SK-N-SH (cell line): ENCODE measurements around the gene WTAP. TPM values are rescaled to one million over a fixed set of nuclear protein-coding genes. Genes with fewer than 3 reads are reported as not detected.

ENCODE experiments used
- CTCF ChIA-PET: fragments of 300-600, 350-600 bp; formaldehyde crosslinking; extraction: SDS; loops from one replicate; lab custom pipeline; 2021; lab: Yijun Ruan, JAX
- POLR2A ChIA-PET: fragments of 350-600 bp; sonication (Branson Sonifier 250); formaldehyde crosslinking; extraction: SDS; loops from one replicate; lab custom pipeline; 2020; ENCODE audit warnings: antibody characterized with exemption, inconsistent platforms; lab: Yijun Ruan, JAX
- DNase-seq: peaks from one replicate; pipeline ENCODE4 v3.0.0; 2012
- H2AFZ ChIP-seq: fragments of 200-600 bp; sonication (generic); 2 replicates; pipeline ENCODE4 v1.8.1; 2016; ENCODE audit warnings: antibody characterized with exemption, mild to moderate bottlenecking, low read depth
- H3F3A ChIP-seq: fragments of 200-600 bp; sonication (generic); replicated peaks from 2 replicates; pipeline ENCODE3; 2016; ENCODE audit warnings: antibody characterized with exemption, mild to moderate bottlenecking; ENCODE audit not compliant: insufficient read depth
- H3K27ac ChIP-seq, 2 experiments: fragments of 200-500 bp in 1 of 2; fragments of 200-600 bp in 1 of 2; sonication (Bioruptor generic) in 1 of 2; sonication (generic), shearing (Covaris generic) in 1 of 2; 2 replicates each; pipeline versions ENCODE4 v1.5.1 to v1.6.1; 2014 to 2016; ENCODE audit warnings: low read depth in 2 of 2, inconsistent platforms in 1 of 2, low read length in 1 of 2, mild to moderate bottlenecking in 1 of 2, mixed read lengths in 1 of 2
- H3K27me3 ChIP-seq: fragments of 200-600 bp; sonication (generic), shearing (Covaris generic); 2 replicates; pipeline ENCODE4 v1.6.1; 2016; ENCODE audit warnings: mixed run types; ENCODE audit not compliant: insufficient read depth
- H3K36me3 ChIP-seq, 2 experiments: fragments of 200-500 bp in 1 of 2; fragments of 200-600 bp in 1 of 2; sonication (Bioruptor generic) in 1 of 2; sonication (generic) in 1 of 2; replicated peaks in 1 of 2; 2 replicates each; pipeline versions ENCODE3 to v1.5.1; 2014 to 2016; ENCODE audit warnings: low read length in 1 of 2, mild to moderate bottlenecking in 1 of 2; ENCODE audit not compliant: insufficient read depth in 2 of 2, control insufficient read depth in 1 of 2
- H3K4me1 ChIP-seq, 2 experiments: fragments of 200-500 bp in 1 of 2; fragments of 200-600 bp in 1 of 2; sonication (Bioruptor generic) in 1 of 2; sonication (generic), shearing (Covaris generic) in 1 of 2; 2 replicates each; pipeline versions ENCODE4 v1.5.1 to v1.6.1; 2014 to 2016; ENCODE audit warnings: low read depth in 1 of 2, low read length in 1 of 2, mixed run types in 1 of 2; ENCODE audit not compliant: insufficient read depth in 2 of 2, control insufficient read depth in 1 of 2
- H3K4me2 ChIP-seq: fragments of 200-600 bp; sonication (generic), shearing (Covaris generic); 2 replicates; pipeline ENCODE4 v1.6.1; 2017; ENCODE audit warnings: mixed run types
- H3K4me3 ChIP-seq, 2 experiments: fragments of 200-500 bp in 1 of 2; fragments of 200-600 bp in 1 of 2; sonication (Bioruptor generic) in 1 of 2; sonication (generic), shearing (Covaris generic) in 1 of 2; 2 replicates each; pipeline versions ENCODE4 v1.5.1 to v1.8.1; 2014 to 2016; ENCODE audit warnings: low read depth in 2 of 2, inconsistent platforms in 1 of 2, low read length in 1 of 2, mild to moderate bottlenecking in 1 of 2, mixed read lengths in 1 of 2, moderate library complexity in 1 of 2
- H3K79me2 ChIP-seq: fragments of 200-600 bp; sonication (generic); 2 replicates; pipeline ENCODE4 v1.8.1; 2017; ENCODE audit warnings: mild to moderate bottlenecking; ENCODE audit not compliant: insufficient read depth
- H3K9ac ChIP-seq: fragments of 200-600 bp; sonication (generic); 2 replicates; pipeline ENCODE4 v1.6.1; 2017; ENCODE audit warnings: mixed run types
- H3K9me2 ChIP-seq: fragments of 200-600 bp; sonication (generic); 2 replicates; pipeline ENCODE4 v1.6.1; 2017; ENCODE audit warnings: mixed run types
- H3K9me3 ChIP-seq: fragments of 200-600 bp; sonication (generic); 2 replicates; pipeline ENCODE4 v1.6.1; 2017; ENCODE audit warnings: mixed run types, mild to moderate bottlenecking, moderate library complexity
- H4K20me1 ChIP-seq: fragments of 200-600 bp; sonication (generic); 2 replicates; pipeline ENCODE4 v1.6.1; 2017; ENCODE audit warnings: mild to moderate bottlenecking, mixed run types; ENCODE audit not compliant: insufficient read depth
- CTCF ChIP-seq: fragments of 200-600 bp; sonication (generic); IDR thresholded peaks from 2 replicates; pipeline ENCODE4 v1.6.1; 2017; ENCODE audit warnings: antibody characterized with exemption, mild to moderate bottlenecking, moderate library complexity
- ELF1 ChIP-seq: IDR thresholded peaks from 2 replicates; pipeline ENCODE4 v1.4.0; 2012
- EZH2phosphoT487 ChIP-seq: fragments of 200-600 bp; sonication (generic); IDR thresholded peaks from 2 replicates; pipeline ENCODE4 v1.6.1; 2017; ENCODE audit warnings: low read depth, mixed run types, mild to moderate bottlenecking, antibody characterized with exemption, moderate library complexity, borderline replicate concordance
- FOXJ3 ChIP-seq: sonication (generic); formaldehyde crosslinking; IDR thresholded peaks from 2 replicates; pipeline ENCODE4 v1.5.1; 2020; ENCODE audit warnings: mild to moderate bottlenecking, missing genetic modification reagents
- GABPA ChIP-seq: IDR thresholded peaks from 2 replicates; pipeline ENCODE4 v1.4.0; 2012; ENCODE audit warnings: low read depth, mild to moderate bottlenecking
- GATA2 ChIP-seq: sonication (generic); formaldehyde crosslinking; IDR thresholded peaks from 2 replicates; pipeline ENCODE4 v1.5.0; 2020; ENCODE audit warnings: mild to moderate bottlenecking, missing genetic modification reagents
- JUND ChIP-seq: IDR thresholded peaks from 2 replicates; pipeline ENCODE4 v1.4.0; 2012
- MEF2A ChIP-seq: IDR thresholded peaks from 2 replicates; pipeline ENCODE4 v1.4.0; 2012; ENCODE audit warnings: low read depth, borderline replicate concordance
- NFIC ChIP-seq: IDR thresholded peaks from 2 replicates; pipeline ENCODE4 v1.4.0; 2012; ENCODE audit warnings: borderline replicate concordance
- NRF1 ChIP-seq: IDR thresholded peaks from 2 replicates; pipeline ENCODE4 v1.6.1; 2012; ENCODE audit warnings: low read depth, mild to moderate bottlenecking, low read length
- POLR2AphosphoS5 ChIP-seq: IDR thresholded peaks from 2 replicates; pipeline ENCODE4 v1.6.1; 2012; ENCODE audit warnings: low read depth, low read length
- REST ChIP-seq: IDR thresholded peaks from 2 replicates; pipeline ENCODE4 v1.6.1; 2012; ENCODE audit warnings: mild to moderate bottlenecking, low read depth, low read length, moderate library complexity
- SMC3 ChIP-seq: IDR thresholded peaks from 2 replicates; pipeline ENCODE4 v1.6.1; 2012; ENCODE audit warnings: low read depth, low read length, improper control_type of control experiment
- TCF12 ChIP-seq: IDR thresholded peaks from 2 replicates; pipeline ENCODE4 v1.4.0; 2012
- TEAD4 ChIP-seq: IDR thresholded peaks from 2 replicates; pipeline ENCODE4 v1.4.0; 2012; ENCODE audit warnings: mild to moderate bottlenecking, borderline replicate concordance; ENCODE audit not compliant: insufficient read depth
- WGBS: methylation state at CpG from one replicate; pipeline ENCODE4 v1.1.6; 2017; ENCODE audit warnings: low lambda C conversion rate; 5-methylcytosine and 5-hydroxymethylcytosine counted together
- polyA plus RNA-seq, 3 experiments: library from polyadenylated mRNA; depleted of rRNA; stranded (reverse); fragments of >200 nt; gene quantifications; 2 replicates each; pipeline ENCODE4 v1.2.3, GENCODE V29; 2012

Gene WTAP
- polyA plus RNA-seq, 1 of the 3 experiments (the other 2 are of a cell fraction): 12.8 TPM

- H3K9me2 ChIP-seq: no peaks in the 10 kb centered on the region
- WGBS: 94% methylated on average over 3 of the region's 4 CpGs
- no peak overlapping the region for H3K9ac ChIP-seq
- H2AFZ ChIP-seq: no peak overlapping the region
- no peak for DNase-seq
- POLR2A ChIA-PET: no interaction called here
- no peak overlapping the region for H3K4me2 ChIP-seq
- H3K9me3 ChIP-seq: no peaks in the 10 kb centered on the region
- peaks cover 6 to 14% of the 10 kb centered on the region in 2 experiments; a peak in 3 of 4 replicates for H3K4me1 ChIP-seq
- H3K79me2 ChIP-seq: peaks cover 53% of the 10 kb centered on the region
- peaks cover 63% of the 10 kb centered on the region for H3F3A ChIP-seq
- peaks cover 62 to 67% of the 10 kb centered on the region in 2 experiments for H3K36me3 ChIP-seq
- TF ChIP-seq POLR2AphosphoS5 (no peak), GATA2 (no peak), ELF1 (no peak), MEF2A (no peak), NRF1 (no peak), EZH2phosphoT487 (no peak), CTCF (no peak), TCF12 (no peak), JUND (no peak), GABPA (no peak), FOXJ3 (CRISPR knock-in tag) (no peak), NFIC (no peak), REST (no peak), TEAD4 (no peak), SMC3 (no peak)
- no peak overlapping the region for H3K27ac ChIP-seq
- no peaks in the 10 kb centered on the region for H3K27me3 ChIP-seq
- CTCF ChIA-PET: interaction anchor here (1.2 kb wide), 1 partner anchor 65 kb away, joined by 4 read pairs; no protein-coding TSS in a partner anchor
- H3K4me3 ChIP-seq: no peak overlapping the region
- H4K20me1 ChIP-seq: no peaks in the 10 kb centered on the region
Measured at GRCh38 chr6:159756508-159756907, 29.2 kb downstream of the WTAP start.
